ENCODE results near the gene SMARCB1. TPM values are rescaled to one million over a fixed set of nuclear protein-coding genes. Genes with fewer than 3 reads are reported as not detected.
A peak's percentile ranks its signal among the peaks of the same experiment; 100 is the strongest.

Gene SMARCB1
- polyA plus RNA-seq, 1 donor (not counting 4 experiments of a cell fraction or from before 2014, with no cell fraction given): 95.2 TPM

DNA sequence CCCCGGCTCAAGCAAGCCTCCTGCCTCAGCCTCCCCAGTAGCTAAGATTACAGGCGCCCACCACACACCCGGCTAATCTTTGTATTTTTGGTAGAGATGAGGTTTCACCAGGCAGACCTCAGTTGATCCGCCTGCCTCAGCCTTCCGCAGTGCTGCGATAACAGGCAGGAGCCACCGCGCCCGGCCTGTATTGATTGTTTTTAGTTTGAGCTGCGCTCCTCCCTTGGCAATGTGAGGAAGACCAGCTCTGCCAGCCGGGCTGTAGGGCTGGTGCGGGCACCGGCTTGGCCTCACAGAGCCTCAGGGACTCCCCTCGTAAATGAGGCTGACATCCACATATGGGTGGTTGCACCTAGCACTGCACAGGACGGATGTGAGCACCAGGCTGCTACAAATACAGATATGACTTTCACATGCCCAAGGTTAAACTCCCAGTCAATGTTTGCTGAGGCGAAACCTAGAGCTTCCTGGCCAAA, 63.4 kb downstream of the SMARCB1 start:
- peaks cover 18% of the 10 kb centered on the region for H3K4me1 ChIP-seq (ENCODE audit: control insufficient read depth, extremely low read depth, insufficient read depth, low read length)
- H3K4me3 ChIP-seq (ENCODE audit: control insufficient read depth in 2 of 3, extremely low read depth in 1 of 3, insufficient read depth in 2 of 3, low read depth in 1 of 3, low read length in 3 of 3): no peak overlapping the region
- no peaks in the 10 kb centered on the region for H3K9me1 ChIP-seq (ENCODE audit: control insufficient read depth, extremely low read depth, insufficient read depth, low read length)
- H4K20me1 ChIP-seq (ENCODE audit: control insufficient read depth, extremely low read depth, insufficient read depth, low read length): no peaks in the 10 kb centered on the region
- DNase-seq (ENCODE audit: low read depth, low spot score) (no peak), FAIRE-seq (no peak)
- dilution Hi-C loops (cut with MboI; ENCODE audit: extremely low pct_ligation_motif_present, low sequenced_read_pairs): no loop called here
- H3K27ac ChIP-seq (ENCODE audit: control insufficient read depth, insufficient read depth, low read length): no peak overlapping the region
- TF ChIP-seq EZH2 (IDR thresholded peaks at IDR 0.05; ENCODE audit: low read length): no peak
- TF ChIP-seq, protein P1, sequence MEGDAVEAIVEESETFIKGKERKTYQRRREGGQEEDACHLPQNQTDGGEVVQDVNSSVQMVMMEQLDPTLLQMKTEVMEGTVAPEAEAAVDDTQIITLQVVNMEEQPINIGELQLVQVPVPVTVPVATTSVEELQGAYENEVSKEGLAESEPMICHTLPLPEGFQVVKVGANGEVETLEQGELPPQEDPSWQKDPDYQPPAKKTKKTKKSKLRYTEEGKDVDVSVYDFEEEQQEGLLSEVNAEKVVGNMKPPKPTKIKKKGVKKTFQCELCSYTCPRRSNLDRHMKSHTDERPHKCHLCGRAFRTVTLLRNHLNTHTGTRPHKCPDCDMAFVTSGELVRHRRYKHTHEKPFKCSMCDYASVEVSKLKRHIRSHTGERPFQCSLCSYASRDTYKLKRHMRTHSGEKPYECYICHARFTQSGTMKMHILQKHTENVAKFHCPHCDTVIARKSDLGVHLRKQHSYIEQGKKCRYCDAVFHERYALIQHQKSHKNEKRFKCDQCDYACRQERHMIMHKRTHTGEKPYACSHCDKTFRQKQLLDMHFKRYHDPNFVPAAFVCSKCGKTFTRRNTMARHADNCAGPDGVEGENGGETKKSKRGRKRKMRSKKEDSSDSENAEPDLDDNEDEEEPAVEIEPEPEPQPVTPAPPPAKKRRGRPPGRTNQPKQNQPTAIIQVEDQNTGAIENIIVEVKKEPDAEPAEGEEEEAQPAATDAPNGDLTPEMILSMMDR (optimal IDR thresholded peaks at IDR 0.05 in 1 of 3, IDR thresholded peaks at IDR 0.05 in 1 of 3, conservative IDR thresholded peaks at IDR 0.05 in 1 of 3; ENCODE audit: extremely low read depth in 1 of 3, insufficient read depth in 2 of 3, low read length in 3 of 3): no peak
- H3K36me3 ChIP-seq (ENCODE audit: control insufficient read depth in 2 of 2, extremely low read depth in 1 of 2, insufficient read depth in 2 of 2, low read length in 2 of 2): no peaks in the 10 kb centered on the region
- no peak overlapping the region for H2AFZ ChIP-seq (ENCODE audit: control insufficient read depth, low read length)
- peak overlapping the region; percentile 3 for H3K4me2 ChIP-seq (ENCODE audit: control insufficient read depth, extremely low read depth, insufficient read depth, low read depth, low read length)
- H3K9ac ChIP-seq (ENCODE audit: control insufficient read depth, extremely low read depth, insufficient read depth, low read length): no peak overlapping the region
- peaks cover 6% of the 10 kb centered on the region for H3K27me3 ChIP-seq (ENCODE audit: control insufficient read depth, extremely low read depth, insufficient read depth, low read length)
- H3K79me2 ChIP-seq (ENCODE audit: control insufficient read depth, insufficient read depth, low read length): no peaks in the 10 kb centered on the region
- no peaks in the 10 kb centered on the region for H3K9me3 ChIP-seq (ENCODE audit: control insufficient read depth, low read depth, low read length)

DNA sequence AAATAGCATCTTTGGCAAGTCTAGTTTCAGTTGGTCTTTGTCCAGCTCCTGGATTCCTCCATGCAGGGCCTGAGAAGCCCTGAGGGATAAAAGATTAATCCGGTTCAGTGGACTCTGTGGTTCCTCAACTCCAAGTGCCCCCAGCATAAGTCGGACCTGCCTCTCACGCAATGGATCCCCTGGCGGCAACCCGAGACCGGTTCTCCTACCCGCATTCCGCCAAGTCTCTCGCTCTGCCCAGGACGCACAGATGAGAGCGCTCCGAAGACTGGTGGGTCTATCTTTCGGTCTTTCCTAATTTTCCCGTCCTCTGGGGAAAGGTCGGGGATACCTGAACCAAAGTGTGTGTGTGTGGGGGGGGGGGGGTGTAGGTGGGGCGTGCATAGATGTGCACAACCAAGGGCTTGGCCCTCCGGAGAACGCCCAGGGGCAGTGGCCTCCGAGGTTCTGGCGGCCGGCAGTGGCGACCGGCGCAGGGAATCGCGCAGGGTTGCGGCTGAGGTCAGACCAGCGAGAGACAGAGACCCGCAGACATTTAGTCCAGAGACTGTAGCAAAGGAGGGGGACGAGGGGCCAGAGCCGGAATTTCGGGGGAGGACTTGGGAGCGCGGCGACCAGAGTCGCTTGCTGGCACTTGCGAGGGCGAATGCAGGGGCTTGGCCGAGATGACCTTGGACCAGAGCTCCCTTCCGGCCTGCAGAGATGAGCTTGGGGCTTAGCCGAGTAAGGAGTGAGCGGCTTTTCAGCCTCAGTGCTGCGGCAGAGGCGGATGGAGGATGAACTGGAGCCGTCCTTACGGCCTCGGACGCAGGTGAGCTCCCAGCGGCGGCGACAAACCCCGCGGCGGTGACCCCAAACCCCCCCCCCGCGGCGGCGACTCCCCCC, 70.2 kb downstream of the SMARCB1 start:
- H3K27ac ChIP-seq (ENCODE audit: control insufficient read depth, insufficient read depth, low read length): no peak overlapping the region
- H3K9me1 ChIP-seq (ENCODE audit: control insufficient read depth, extremely low read depth, insufficient read depth, low read length): no peaks in the 10 kb centered on the region
- DNase-seq (ENCODE audit: low read depth, low spot score): no peak

More for the DNA sequence above, 70.2 kb downstream of the SMARCB1 start:
- Histone ChIP-seq H2AFZ (ENCODE audit: control insufficient read depth, low read length) (peak overlapping the region; percentile 93), H3K36me3 (ENCODE audit: control insufficient read depth in 2 of 2, extremely low read depth in 1 of 2, insufficient read depth in 2 of 2, low read length in 2 of 2) (no peaks in the 10 kb centered on the region), H3K27me3 (ENCODE audit: control insufficient read depth, extremely low read depth, insufficient read depth, low read length) (no peaks in the 10 kb centered on the region), H3K4me1 (ENCODE audit: control insufficient read depth, extremely low read depth, insufficient read depth, low read length) (peaks cover 10% of the 10 kb centered on the region), H4K20me1 (ENCODE audit: control insufficient read depth, extremely low read depth, insufficient read depth, low read length) (no peaks in the 10 kb centered on the region), H3K4me3 (ENCODE audit: control insufficient read depth in 2 of 3, extremely low read depth in 1 of 3, insufficient read depth in 2 of 3, low read depth in 1 of 3, low read length in 3 of 3) (peak overlapping the region; percentile 56 to 84 (median 68)), H3K4me2 (ENCODE audit: control insufficient read depth, extremely low read depth, insufficient read depth, low read depth, low read length) (peak overlapping the region; percentile 98), H3K9ac (ENCODE audit: control insufficient read depth, extremely low read depth, insufficient read depth, low read length) (peak overlapping the region; percentile 65), H3K9me3 (ENCODE audit: control insufficient read depth, low read depth, low read length) (no peaks in the 10 kb centered on the region), H3K79me2 (ENCODE audit: control insufficient read depth, insufficient read depth, low read length) (no peaks in the 10 kb centered on the region)
- no peak for TF ChIP-seq EZH2 (IDR thresholded peaks at IDR 0.05; ENCODE audit: low read length)
- TF ChIP-seq, protein P1 (optimal IDR thresholded peaks at IDR 0.05 in 1 of 3, IDR thresholded peaks at IDR 0.05 in 1 of 3, conservative IDR thresholded peaks at IDR 0.05 in 1 of 3; ENCODE audit: extremely low read depth in 1 of 3, insufficient read depth in 2 of 3, low read length in 3 of 3): peak in 1 of 3 experiments; percentile 17
- dilution Hi-C loops (cut with MboI; ENCODE audit: extremely low pct_ligation_motif_present, low sequenced_read_pairs): no loop called here
- no peak for FAIRE-seq

All from keratinocyte (primary cell).